Measurements from ENCODE around the gene PTPRN2. TPM values are rescaled to one million over a fixed set of nuclear protein-coding genes. Genes with fewer than 3 reads are reported as not detected.

Gene PTPRN2
- polyA plus RNA-seq, 1 of the 3 experiments (the other 2 are of a cell fraction): 4.0 TPM

DNA sequence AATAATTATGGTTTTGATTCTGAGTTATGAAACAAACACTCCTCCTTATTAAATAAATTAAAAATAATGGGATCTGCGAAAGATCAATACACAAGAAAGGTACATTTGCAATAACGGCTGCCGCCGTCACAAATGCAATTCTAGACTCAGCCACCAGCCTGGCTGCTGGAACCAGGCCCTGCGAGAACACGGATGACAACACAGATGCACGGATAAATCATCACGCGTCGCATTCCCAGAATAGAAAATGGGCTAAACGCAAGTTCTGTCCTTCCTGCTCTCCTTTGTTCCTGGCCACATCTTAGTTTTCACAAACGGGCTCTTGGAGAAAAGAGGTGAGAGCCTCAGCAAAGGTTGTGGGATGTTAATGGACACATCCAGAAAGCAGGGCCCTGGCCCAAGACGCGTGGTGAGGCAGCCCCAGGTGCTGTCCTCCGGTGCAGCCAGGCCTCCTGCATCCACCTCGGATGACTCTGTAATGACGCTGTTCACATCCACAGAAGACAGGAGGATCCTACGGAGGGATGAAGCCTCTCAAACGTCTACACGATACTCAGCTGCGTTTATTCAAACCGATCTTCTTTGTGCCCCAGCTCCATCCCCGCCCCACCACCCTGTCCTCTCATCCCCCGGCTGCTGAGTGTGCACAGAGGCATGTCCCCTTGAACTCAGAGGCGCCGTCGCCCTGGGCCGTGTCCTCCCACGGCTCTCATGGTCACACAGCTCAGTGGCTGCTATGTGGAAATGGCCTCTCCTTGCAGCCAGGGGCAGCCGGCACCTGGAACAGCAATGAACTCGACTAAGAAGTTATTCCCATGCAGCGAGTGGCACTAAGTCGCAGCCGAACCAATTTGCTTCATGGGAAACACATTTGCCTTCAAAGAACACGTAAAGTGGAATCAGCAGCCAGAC, 197.9 kb downstream of the PTPRN2 start:
- H3K79me2 ChIP-seq (ENCODE audit: insufficient read depth): no peaks in the 10 kb centered on the region
- DNase-seq: no peak
- no peaks in the 10 kb centered on the region for H3K9me2 ChIP-seq
- no peak overlapping the region for H3K27ac ChIP-seq (ENCODE audit: low read depth in 2 of 2, low read length in 1 of 2)
- ChIA-PET POLR2A (no interaction called here), CTCF (interaction anchor here (0.7 to 1.6 kb wide), 5 partner anchors 17 to 44 kb away, joined by 3 to 6 read pairs (median 3); no protein-coding TSS in a partner anchor)
- TF ChIP-seq, protein P1, sequence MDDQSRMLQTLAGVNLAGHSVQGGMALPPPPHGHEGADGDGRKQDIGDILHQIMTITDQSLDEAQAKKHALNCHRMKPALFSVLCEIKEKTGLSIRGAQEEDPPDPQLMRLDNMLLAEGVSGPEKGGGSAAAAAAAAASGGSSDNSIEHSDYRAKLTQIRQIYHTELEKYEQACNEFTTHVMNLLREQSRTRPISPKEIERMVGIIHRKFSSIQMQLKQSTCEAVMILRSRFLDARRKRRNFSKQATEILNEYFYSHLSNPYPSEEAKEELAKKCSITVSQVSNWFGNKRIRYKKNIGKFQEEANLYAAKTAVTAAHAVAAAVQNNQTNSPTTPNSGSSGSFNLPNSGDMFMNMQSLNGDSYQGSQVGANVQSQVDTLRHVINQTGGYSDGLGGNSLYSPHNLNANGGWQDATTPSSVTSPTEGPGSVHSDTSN (IDR thresholded peaks at IDR 0.05): no peak
- no peak for TF ChIP-seq TEAD4 (IDR thresholded peaks at IDR 0.05; ENCODE audit: borderline replicate concordance, insufficient read depth)
- no peak for TF ChIP-seq FOXJ3 (CRISPR knock-in tag; IDR thresholded peaks at IDR 0.05)
- TF ChIP-seq, protein P2, sequence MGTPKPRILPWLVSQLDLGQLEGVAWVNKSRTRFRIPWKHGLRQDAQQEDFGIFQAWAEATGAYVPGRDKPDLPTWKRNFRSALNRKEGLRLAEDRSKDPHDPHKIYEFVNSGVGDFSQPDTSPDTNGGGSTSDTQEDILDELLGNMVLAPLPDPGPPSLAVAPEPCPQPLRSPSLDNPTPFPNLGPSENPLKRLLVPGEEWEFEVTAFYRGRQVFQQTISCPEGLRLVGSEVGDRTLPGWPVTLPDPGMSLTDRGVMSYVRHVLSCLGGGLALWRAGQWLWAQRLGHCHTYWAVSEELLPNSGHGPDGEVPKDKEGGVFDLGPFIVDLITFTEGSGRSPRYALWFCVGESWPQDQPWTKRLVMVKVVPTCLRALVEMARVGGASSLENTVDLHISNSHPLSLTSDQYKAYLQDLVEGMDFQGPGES (IDR thresholded peaks at IDR 0.05; ENCODE audit: low read depth, low read length): no peak
- no peak for TF ChIP-seq ELF1 (IDR thresholded peaks at IDR 0.05)
- TF ChIP-seq NRF1 (IDR thresholded peaks at IDR 0.05; ENCODE audit: low read depth, low read length): no peak
- TF ChIP-seq FOSL2 (IDR thresholded peaks at IDR 0.05; ENCODE audit: borderline replicate concordance, low read depth): no peak
- no peak for TF ChIP-seq MXI1 (IDR thresholded peaks at IDR 0.05; ENCODE audit: low read depth, low read length)
- no peak for TF ChIP-seq TAF1 (IDR thresholded peaks at IDR 0.05; ENCODE audit: borderline replicate concordance, low read depth, low read length)
- TF ChIP-seq YY1 (IDR thresholded peaks at IDR 0.05; ENCODE audit: low read depth): no peak
- TF ChIP-seq, protein P3, sequence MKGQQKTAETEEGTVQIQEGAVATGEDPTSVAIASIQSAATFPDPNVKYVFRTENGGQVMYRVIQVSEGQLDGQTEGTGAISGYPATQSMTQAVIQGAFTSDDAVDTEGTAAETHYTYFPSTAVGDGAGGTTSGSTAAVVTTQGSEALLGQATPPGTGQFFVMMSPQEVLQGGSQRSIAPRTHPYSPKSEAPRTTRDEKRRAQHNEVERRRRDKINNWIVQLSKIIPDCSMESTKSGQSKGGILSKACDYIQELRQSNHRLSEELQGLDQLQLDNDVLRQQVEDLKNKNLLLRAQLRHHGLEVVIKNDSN (IDR thresholded peaks at IDR 0.05; ENCODE audit: borderline replicate concordance, low read depth): no peak
- no peak for TF ChIP-seq POLR2AphosphoS5 (IDR thresholded peaks at IDR 0.05; ENCODE audit: low read depth, low read length)
- TF ChIP-seq, protein P4, sequence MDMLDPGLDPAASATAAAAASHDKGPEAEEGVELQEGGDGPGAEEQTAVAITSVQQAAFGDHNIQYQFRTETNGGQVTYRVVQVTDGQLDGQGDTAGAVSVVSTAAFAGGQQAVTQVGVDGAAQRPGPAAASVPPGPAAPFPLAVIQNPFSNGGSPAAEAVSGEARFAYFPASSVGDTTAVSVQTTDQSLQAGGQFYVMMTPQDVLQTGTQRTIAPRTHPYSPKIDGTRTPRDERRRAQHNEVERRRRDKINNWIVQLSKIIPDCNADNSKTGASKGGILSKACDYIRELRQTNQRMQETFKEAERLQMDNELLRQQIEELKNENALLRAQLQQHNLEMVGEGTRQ (IDR thresholded peaks at IDR 0.05; ENCODE audit: borderline replicate concordance, low read depth, low read length): no peak
- TF ChIP-seq SIN3A (IDR thresholded peaks at IDR 0.05; ENCODE audit: borderline replicate concordance, low read depth, low read length): no peak
- no peak for TF ChIP-seq FOXM1 (IDR thresholded peaks at IDR 0.05; ENCODE audit: low read depth)
- TF ChIP-seq TCF12 (IDR thresholded peaks at IDR 0.05): no peak
- TF ChIP-seq, protein P5, sequence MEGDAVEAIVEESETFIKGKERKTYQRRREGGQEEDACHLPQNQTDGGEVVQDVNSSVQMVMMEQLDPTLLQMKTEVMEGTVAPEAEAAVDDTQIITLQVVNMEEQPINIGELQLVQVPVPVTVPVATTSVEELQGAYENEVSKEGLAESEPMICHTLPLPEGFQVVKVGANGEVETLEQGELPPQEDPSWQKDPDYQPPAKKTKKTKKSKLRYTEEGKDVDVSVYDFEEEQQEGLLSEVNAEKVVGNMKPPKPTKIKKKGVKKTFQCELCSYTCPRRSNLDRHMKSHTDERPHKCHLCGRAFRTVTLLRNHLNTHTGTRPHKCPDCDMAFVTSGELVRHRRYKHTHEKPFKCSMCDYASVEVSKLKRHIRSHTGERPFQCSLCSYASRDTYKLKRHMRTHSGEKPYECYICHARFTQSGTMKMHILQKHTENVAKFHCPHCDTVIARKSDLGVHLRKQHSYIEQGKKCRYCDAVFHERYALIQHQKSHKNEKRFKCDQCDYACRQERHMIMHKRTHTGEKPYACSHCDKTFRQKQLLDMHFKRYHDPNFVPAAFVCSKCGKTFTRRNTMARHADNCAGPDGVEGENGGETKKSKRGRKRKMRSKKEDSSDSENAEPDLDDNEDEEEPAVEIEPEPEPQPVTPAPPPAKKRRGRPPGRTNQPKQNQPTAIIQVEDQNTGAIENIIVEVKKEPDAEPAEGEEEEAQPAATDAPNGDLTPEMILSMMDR (IDR thresholded peaks at IDR 0.05): no peak
- no peak for TF ChIP-seq EP300 (IDR thresholded peaks at IDR 0.05; ENCODE audit: borderline replicate concordance in 1 of 2, low read depth in 1 of 2, low read length in 1 of 2)
- TF ChIP-seq RCOR1 (IDR thresholded peaks at IDR 0.05; ENCODE audit: low read length): no peak
- no peak for TF ChIP-seq GATA2 (CRISPR knock-in tag; IDR thresholded peaks at IDR 0.05)
- H4K20me1 ChIP-seq (ENCODE audit: insufficient read depth): no peaks in the 10 kb centered on the region
- H3K4me2 ChIP-seq: no peak overlapping the region
- no peak overlapping the region for H3K4me3 ChIP-seq (ENCODE audit: low read depth in 2 of 2, low read length in 1 of 2)
- peaks cover 0 to 11% of the 10 kb centered on the region in 2 experiments; a peak in 1 of 4 replicates for H3K4me1 ChIP-seq (ENCODE audit: control insufficient read depth in 1 of 2, insufficient read depth in 2 of 2, low read depth in 1 of 2, low read length in 1 of 2)
- 0 out of 2 replicates have a peak, but pooled peaks cover 6% of the 10 kb centered on the region for H3K9me3 ChIP-seq
- WGBS (ENCODE audit: low lambda C conversion rate): 68% methylated on average over 35 of the region's 35 CpGs
- H3K27me3 ChIP-seq (ENCODE audit: insufficient read depth): no peaks in the 10 kb centered on the region
- H3F3A ChIP-seq (replicated peaks; ENCODE audit: insufficient read depth): no peaks in the 10 kb centered on the region
- H2AFZ ChIP-seq (ENCODE audit: low read depth): no peak overlapping the region
- H3K36me3 ChIP-seq (replicated peaks in 1 of 2; ENCODE audit: control insufficient read depth in 1 of 2, insufficient read depth in 2 of 2, low read length in 1 of 2): no peaks in the 10 kb centered on the region
- no peak overlapping the region for H3K9ac ChIP-seq
